DMS114 treated with DMSO at 0.1 percent for 48 hours (cell line): Measurements from ENCODE around the gene DPM2.

Source experiments
- DNase-seq: peaks from one replicate; lab custom pipeline; 2025; ENCODE audit not compliant: unreplicated experiment; lab: John Stamatoyannopoulos, UW

The DPM2 gene

DNA sequence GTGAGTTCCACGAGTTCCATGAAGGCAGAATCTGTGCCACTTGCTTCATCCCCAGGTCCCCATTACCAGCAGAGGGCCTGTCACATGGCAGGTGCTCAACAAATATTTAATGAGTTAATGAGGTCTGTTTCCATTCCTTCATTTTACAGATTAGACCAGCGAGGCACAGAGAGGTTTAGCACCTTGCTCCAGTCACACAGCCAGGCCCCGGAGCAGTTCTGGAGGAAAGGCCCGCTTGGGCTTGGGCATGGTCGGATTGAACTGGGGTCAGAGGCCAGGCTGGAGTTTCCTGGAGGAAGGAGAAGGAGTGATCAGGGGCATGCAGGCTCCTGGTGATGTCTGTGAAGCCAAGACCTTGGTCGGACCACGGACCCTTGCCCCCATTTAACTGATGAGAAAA is 16.9 kb downstream of the DPM2 start:
- no peak for DNase-seq

DNA sequence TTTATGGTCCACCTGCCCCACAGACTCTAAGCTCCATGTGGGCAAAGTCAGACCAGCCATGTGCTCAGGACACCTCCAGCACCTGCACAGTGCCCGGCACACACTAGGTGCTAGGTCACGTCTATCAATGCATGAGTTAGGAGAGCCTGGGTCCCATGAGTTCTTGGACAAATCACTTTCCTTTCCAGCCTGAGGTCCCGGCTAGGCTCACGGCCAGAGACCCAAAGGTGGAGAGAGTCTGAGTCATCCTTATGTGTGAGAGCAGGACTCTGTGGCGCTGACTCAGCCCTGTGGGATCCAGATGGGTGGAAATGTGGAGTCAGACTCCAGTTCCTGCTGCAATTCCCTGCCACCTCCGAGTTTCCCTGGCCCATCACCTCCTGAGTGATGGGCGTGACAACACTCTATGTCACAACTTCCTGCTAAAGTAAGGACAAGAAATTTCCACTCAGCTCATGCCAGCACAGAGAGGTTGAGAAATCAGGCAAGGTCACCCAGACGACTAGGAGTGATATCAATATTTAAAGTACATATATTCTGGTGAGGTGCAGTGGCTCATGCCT is 18.3 kb downstream of the DPM2 start:
- DNase-seq: no peak

GRCh38 chr9:127918183-127919107 is 19.2 kb downstream of the DPM2 start:
- no peak for DNase-seq

DNA sequence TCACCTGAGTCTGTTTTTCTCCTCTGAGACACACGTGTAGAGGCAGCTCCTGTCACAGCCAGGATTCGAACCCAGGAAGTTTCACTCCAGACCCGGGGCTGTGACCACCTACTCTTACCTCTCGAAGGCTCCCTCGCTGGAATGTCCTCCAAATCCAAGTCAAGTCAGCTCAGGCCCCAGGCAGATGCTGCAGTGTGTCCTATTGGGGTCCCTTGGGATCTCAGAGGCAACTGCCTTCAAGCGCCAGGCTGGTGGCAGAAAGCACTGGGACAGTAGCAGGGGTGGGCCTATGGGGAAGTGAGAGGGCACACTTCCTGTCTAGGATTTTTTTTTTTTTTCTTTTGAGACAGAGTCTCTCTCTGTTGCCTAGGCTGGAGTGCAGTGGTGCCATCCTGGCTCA is 20.1 kb downstream of the DPM2 start:
- no peak for DNase-seq

GRCh38 chr9:127916720-127917581 is 20.7 kb downstream of the DPM2 start, which contains the start of gene ST6GALNAC4:
TSS of gene ST6GALNAC4 (minus strand) at chr9:127917041. CDS start at chr9:127916419, 622 bp downstream.
- DNase-seq: peak; percentile 33

GRCh38 chr9:127915801-127916719 is 21.6 kb downstream of the DPM2 start:
- no peak for DNase-seq

DNA sequence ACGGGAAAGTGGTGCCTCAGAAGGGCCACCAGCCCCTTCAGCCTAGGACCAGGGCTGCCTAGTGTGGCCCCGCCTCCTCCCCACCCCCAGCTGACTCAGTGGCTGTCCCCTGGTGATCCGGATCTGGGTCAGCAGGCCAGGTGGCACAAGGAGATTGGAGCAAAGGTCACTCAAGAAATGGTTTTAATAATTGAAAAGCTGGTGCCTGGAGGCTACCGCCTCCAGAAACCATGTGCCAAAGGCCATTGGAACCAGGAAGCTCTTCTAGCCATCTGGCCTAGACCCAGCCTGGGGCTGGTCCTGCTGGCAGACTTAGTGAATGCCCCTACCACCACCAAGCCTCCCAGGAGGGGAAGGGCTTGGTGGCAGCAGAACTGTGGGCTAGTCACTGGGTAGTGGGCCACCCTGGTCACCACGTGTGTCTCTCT is 22.3 kb downstream of the DPM2 start:
- DNase-seq: no peak

DNA sequence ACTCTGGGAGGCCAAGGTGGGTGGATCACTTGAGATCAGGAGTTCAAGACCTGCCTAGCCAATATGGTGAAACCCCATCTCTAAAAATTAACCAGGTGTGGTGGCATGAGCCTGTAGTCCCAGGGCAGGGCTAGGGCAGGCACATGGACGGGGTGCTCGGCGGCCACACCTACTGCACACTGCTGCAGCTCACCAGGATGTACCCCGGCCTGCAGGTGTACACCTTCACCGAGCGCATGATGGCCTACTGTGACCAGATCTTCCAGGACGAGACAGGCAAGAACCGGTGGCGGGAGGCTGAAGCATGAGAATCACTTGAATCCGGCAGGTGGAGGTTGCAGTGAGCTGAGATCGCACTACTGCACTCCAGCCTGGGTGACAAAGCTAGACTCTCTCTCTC is 24.0 kb downstream of the DPM2 start:
- DNase-seq: no peak

DNA sequence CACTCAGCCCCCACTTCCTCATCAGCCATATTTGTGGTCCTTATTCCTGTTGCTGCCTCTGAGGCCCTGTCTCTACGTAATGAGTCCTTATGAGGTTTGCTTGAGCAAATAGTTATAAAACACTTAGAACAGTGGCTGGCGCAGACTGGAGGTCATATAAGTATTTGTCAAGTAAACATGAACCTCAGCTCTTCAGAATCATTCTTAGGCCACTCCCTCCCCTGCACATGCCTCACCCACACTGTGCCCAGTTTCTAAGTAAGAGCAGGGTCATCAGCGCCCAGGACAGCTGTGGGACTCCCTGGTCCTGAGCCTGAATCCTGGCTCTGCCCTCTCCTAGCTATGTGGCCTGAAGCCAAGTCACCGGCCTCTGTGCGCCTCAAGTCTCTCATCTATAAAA is 24.8 kb downstream of the DPM2 start:
- no peak for DNase-seq

DNA sequence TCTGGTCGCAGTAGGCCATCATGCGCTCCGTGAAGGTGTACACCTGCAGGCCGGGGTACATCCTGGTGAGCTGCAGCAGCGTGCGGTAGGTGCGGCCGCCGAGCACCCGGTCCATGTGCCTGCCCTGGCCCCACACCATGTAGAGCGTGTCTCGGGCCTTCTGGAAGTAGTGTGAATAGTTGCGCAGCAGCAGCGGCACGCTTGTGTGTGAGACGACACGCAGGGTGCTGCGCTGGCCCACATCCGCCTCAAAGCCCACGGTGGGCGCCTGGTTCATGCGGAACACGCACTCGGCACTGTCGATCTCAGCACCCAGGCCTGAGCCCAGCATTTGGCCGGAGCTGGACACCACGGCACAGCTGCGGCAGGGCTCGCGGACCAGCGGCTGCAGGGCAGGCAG is 25.4 kb downstream of the DPM2 start:
- no peak for DNase-seq

DNA sequence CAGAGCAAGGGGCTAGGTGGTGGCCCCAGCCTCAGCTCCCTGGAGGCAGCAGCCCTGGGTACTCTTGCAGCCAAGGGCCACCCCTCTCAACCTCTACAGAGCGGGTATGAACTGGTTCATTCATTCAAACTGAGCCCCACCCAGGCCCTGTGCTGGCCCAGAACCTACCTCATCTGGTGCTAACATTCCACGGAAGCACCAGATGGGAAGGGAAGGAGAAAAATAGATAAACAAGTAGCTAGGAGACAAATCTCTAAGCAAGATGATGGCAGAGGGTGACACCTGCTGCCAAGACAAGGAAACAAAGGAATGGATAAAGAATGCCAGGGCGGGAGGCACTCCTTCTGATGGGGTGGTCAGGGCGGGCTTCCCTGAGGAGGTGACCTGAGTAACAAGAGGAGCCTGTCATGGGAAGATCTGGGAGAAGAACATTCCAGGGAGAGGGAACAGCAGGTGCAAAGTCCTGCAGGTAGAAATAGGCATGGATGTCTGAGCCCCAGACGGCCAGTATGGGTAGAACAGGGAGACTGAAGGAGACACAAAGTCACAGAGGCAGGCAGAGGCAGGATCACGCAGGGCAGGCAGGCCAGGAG is 26.9 kb downstream of the DPM2 start:
- no peak for DNase-seq

GRCh38 chr9:127909839-127910273 is 27.8 kb downstream of the DPM2 start:
- DNase-seq: no peak

GRCh38 chr9:127908660-127908926 is 29.1 kb downstream of the DPM2 start:
- DNase-seq: no peak

- no peak for DNase-seq
These were observed 29.6 kb downstream of the DPM2 start for GRCh38 chr9:127907867-127908659.

DNA sequence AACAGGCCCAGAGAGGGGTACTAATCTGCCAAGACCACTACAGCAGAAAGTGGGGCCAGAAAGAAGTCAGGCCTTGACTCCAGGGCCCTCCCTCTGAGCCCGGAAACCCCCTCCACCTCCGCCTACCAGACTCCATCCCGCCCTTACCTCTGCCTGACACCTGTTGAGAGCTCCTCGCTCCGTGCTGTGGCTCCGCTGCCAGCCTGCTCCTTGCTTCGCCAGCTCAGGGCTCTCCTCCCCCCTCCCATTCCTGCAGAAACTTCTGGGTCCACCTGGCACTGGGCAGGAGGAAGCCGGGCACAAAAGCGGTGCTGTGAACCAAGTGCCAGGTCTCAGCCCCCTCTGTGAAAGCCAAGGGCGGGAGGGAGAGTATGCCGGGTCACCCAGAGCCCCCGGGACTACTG is 31.9 kb downstream of the DPM2 start:
- no peak for DNase-seq

DNA sequence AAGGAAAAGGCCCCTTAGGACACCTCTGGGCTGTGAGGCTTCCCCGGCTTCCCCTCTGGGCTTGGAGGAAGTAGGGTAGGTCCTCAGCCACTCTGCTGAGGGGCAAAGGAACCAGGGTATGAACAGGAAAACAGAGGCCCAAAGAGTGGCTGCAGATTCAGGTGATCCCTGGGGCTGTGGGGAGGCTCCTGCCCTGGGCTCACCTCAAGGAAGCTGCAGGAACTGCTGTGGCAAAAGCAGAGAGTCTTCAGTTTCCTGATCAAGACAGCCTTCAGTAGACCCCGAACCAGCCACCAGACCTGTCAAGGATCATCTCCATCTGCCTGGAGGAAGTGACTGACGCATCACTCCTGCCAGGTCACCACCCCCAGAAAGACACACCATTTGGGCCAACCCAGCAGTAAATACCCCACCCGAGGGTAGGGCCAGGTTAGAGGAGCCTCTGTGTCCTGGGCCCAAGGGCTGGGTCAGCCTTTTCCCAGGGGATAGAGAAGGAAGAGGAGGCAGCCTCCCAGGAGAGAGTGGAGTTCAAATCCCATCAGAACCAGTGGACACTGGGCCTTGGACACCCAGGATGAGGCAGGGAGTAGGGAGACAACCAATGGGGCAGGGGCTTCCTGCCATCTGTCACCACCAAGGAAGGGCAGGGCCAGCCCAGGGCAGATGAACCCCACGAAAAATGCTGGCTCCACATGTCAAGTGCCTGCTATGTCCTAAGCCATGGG is 32.5 kb downstream of the DPM2 start:
- DNase-seq: no peak

- no peak for DNase-seq
These were observed 33.1 kb downstream of the DPM2 start for GRCh38 chr9:127904561-127905003.

- no peak for DNase-seq
These were observed 33.8 kb downstream of the DPM2 start for GRCh38 chr9:127903557-127904475.
